Transverse colon (tissue), 3 donors: ENCODE data around the gene PTPRN2.

Experiments
- EP300 ChIP-seq: sonication (generic); formaldehyde crosslinking; IDR thresholded peaks from one replicate; pipeline ENCODE4 v1.6.1; 2017; ENCODE audit warnings: antibody characterized with exemption, low read depth
- POLR2A ChIP-seq: fragments of 450-650 bp; IDR thresholded peaks from one replicate; pipeline ENCODE4 v1.6.1; 2016; ENCODE audit warnings: antibody characterized with exemption, mild to moderate bottlenecking, moderate library complexity
- TF ChIP-seq, protein P1 (sequence below), 5 experiments: fragments of 200-600 bp in 3 of 5; fragments of 450-650 bp in 2 of 5; sonication (generic) in 3 of 5; IDR thresholded peaks; 1 replicate in 2 of 5; 2 replicates in 3 of 5; pipeline ENCODE4 v1.5.1; 2016 to 2017; ENCODE audit warnings: antibody characterized with exemption in 5 of 5, inconsistent platforms in 3 of 5, mild to moderate bottlenecking in 2 of 5, moderate library complexity in 1 of 5

DNA sequence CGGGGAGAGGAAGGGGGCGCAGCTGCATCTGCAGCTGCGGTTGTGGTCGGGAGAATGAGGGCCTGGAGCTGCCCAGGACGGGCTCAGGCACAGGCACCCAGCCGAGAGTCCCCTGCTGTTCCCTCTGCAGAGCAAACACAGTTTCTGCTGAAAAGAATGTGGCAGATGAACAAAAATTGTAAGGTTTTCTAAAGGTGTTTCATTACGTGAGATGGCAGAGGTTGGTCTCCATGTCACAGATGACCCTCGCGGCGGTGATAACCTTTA lies 794.6 kb downstream of the PTPRN2 start:
- TF ChIP-seq EP300 (no peak), POLR2A (no peak)
- TF ChIP-seq, protein P1, sequence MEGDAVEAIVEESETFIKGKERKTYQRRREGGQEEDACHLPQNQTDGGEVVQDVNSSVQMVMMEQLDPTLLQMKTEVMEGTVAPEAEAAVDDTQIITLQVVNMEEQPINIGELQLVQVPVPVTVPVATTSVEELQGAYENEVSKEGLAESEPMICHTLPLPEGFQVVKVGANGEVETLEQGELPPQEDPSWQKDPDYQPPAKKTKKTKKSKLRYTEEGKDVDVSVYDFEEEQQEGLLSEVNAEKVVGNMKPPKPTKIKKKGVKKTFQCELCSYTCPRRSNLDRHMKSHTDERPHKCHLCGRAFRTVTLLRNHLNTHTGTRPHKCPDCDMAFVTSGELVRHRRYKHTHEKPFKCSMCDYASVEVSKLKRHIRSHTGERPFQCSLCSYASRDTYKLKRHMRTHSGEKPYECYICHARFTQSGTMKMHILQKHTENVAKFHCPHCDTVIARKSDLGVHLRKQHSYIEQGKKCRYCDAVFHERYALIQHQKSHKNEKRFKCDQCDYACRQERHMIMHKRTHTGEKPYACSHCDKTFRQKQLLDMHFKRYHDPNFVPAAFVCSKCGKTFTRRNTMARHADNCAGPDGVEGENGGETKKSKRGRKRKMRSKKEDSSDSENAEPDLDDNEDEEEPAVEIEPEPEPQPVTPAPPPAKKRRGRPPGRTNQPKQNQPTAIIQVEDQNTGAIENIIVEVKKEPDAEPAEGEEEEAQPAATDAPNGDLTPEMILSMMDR (IDR thresholded peaks at IDR 0.05) = no peak
